ENCODE measurements around the gene CST3.
"Not testable (repeated sequence)": the region's sequence is repeated elsewhere in the genome, so short reads cannot be mapped to it uniquely, and the experiment has no call there.

CST3 gene

GRCh38 chr20:23641936-23642751 is 4.4 kb upstream of the CST3 start:
- Mint-ChIP-seq H3K36me3 (ENCODE audit: low read depth) (no peaks in the 10 kb centered on the region), H3K27me3 (ENCODE audit: low read depth) (peaks cover 8% of the 10 kb centered on the region), H3K4me3 (no peak overlapping the region), H3K27ac (no peak overlapping the region), H3K9me3 (no peaks in the 10 kb centered on the region), H3K4me1 (ENCODE audit: low read depth) (peaks cover 2% of the 10 kb centered on the region)

GRCh38 chr20:23640671-23641667 is 3.2 kb upstream of the CST3 start:
- Mint-ChIP-seq H3K9me3 (no peaks in the 10 kb centered on the region), H3K27me3 (ENCODE audit: low read depth) (peaks cover 18% of the 10 kb centered on the region), H3K4me3 (no peak overlapping the region), H3K36me3 (ENCODE audit: low read depth) (no peaks in the 10 kb centered on the region), H3K27ac (no peak overlapping the region), H3K4me1 (ENCODE audit: low read depth) (peaks cover 4% of the 10 kb centered on the region)

- Mint-ChIP-seq H3K27ac (no peak overlapping the region), H3K36me3 (ENCODE audit: low read depth) (no peaks in the 10 kb centered on the region), H3K27me3 (ENCODE audit: low read depth) (peaks cover 20% of the 10 kb centered on the region), H3K9me3 (no peaks in the 10 kb centered on the region), H3K4me3 (no peak overlapping the region), H3K4me1 (ENCODE audit: low read depth) (peaks cover 4% of the 10 kb centered on the region)
Observed at GRCh38 chr20:23640018-23640601, 2.4 kb upstream of the CST3 start.

- H3K4me1 Mint-ChIP-seq (ENCODE audit: low read depth) = peaks cover 4% of the 10 kb centered on the region
- no peak overlapping the region for H3K4me3 Mint-ChIP-seq
- H3K27me3 Mint-ChIP-seq (ENCODE audit: low read depth) = peaks cover 20% of the 10 kb centered on the region
- no peak overlapping the region for H3K27ac Mint-ChIP-seq
- no peaks in the 10 kb centered on the region for H3K9me3 Mint-ChIP-seq
- H3K36me3 Mint-ChIP-seq (ENCODE audit: low read depth) = no peaks in the 10 kb centered on the region
Observed at GRCh38 chr20:23639490-23639958, 1.8 kb upstream of the CST3 start.

- Mint-ChIP-seq H3K4me1 (ENCODE audit: low read depth) (peaks cover 3% of the 10 kb centered on the region), H3K27me3 (ENCODE audit: low read depth) (peaks cover 20% of the 10 kb centered on the region), H3K4me3 (no peak overlapping the region), H3K36me3 (ENCODE audit: low read depth) (no peaks in the 10 kb centered on the region), H3K9me3 (no peaks in the 10 kb centered on the region), H3K27ac (no peak overlapping the region)
Observed at GRCh38 chr20:23638309-23638708, 554 bp upstream of the CST3 start.

GRCh38 chr20:23636908-23637281 is 860 bp downstream of the CST3 start:
- Mint-ChIP-seq H3K4me1 (ENCODE audit: low read depth) (peaks cover 3% of the 10 kb centered on the region), H3K36me3 (ENCODE audit: low read depth) (no peaks in the 10 kb centered on the region), H3K27ac (no peak overlapping the region), H3K4me3 (no peak overlapping the region), H3K27me3 (ENCODE audit: low read depth) (peaks cover 20% of the 10 kb centered on the region), H3K9me3 (no peaks in the 10 kb centered on the region)

GRCh38 chr20:23636182-23636907 is 1.4 kb downstream of the CST3 start:
- Mint-ChIP-seq H3K27me3 (ENCODE audit: low read depth) (peaks cover 20% of the 10 kb centered on the region), H3K27ac (no peak overlapping the region), H3K9me3 (no peaks in the 10 kb centered on the region), H3K4me3 (no peak overlapping the region), H3K36me3 (ENCODE audit: low read depth) (no peaks in the 10 kb centered on the region), H3K4me1 (ENCODE audit: low read depth) (peaks cover 3% of the 10 kb centered on the region)

- not testable (repeated sequence) for H3K4me3 Mint-ChIP-seq; H3K9me3 Mint-ChIP-seq; H3K4me1 Mint-ChIP-seq (ENCODE audit: low read depth); H3K36me3 Mint-ChIP-seq (ENCODE audit: low read depth); H3K27ac Mint-ChIP-seq
- peaks cover 20% of the 10 kb centered on the region for H3K27me3 Mint-ChIP-seq (ENCODE audit: low read depth)
Observed at GRCh38 chr20:23635768-23636090, 2.0 kb downstream of the CST3 start.

GRCh38 chr20:23634985-23635767 is 2.6 kb downstream of the CST3 start:
- peaks cover 3% of the 10 kb centered on the region for H3K4me1 Mint-ChIP-seq (ENCODE audit: low read depth)

GRCh38 chr20:23634044-23634801 is 3.5 kb downstream of the CST3 start:
- no peak overlapping the region for H3K27ac Mint-ChIP-seq
- H3K9me3 Mint-ChIP-seq = no peaks in the 10 kb centered on the region
- H3K27me3 Mint-ChIP-seq (ENCODE audit: low read depth) = peaks cover 18% of the 10 kb centered on the region
- peaks cover 3% of the 10 kb centered on the region for H3K4me1 Mint-ChIP-seq (ENCODE audit: low read depth)
- no peak overlapping the region for H3K4me3 Mint-ChIP-seq
- no peaks in the 10 kb centered on the region for H3K36me3 Mint-ChIP-seq (ENCODE audit: low read depth)

More at GRCh38 chr20:23634985-23635767, 2.6 kb downstream of the CST3 start:
- H3K36me3 Mint-ChIP-seq (ENCODE audit: low read depth) = no peaks in the 10 kb centered on the region
- peaks cover 20% of the 10 kb centered on the region for H3K27me3 Mint-ChIP-seq (ENCODE audit: low read depth)
- H3K4me3 Mint-ChIP-seq = no peak overlapping the region
- H3K27ac Mint-ChIP-seq = no peak overlapping the region
- H3K9me3 Mint-ChIP-seq = no peaks in the 10 kb centered on the region

GRCh38 chr20:23632711-23633573 is 4.8 kb downstream of the CST3 start:
- Mint-ChIP-seq H3K9me3 (no peaks in the 10 kb centered on the region), H3K27ac (no peak overlapping the region), H3K27me3 (ENCODE audit: low read depth) (peaks cover 16% of the 10 kb centered on the region), H3K4me3 (no peak overlapping the region), H3K4me1 (ENCODE audit: low read depth) (peaks cover 3% of the 10 kb centered on the region), H3K36me3 (ENCODE audit: low read depth) (no peaks in the 10 kb centered on the region)

- Mint-ChIP-seq H3K27me3 (ENCODE audit: low read depth) (peaks cover 16% of the 10 kb centered on the region), H3K36me3 (ENCODE audit: low read depth) (no peaks in the 10 kb centered on the region), H3K9me3 (no peaks in the 10 kb centered on the region), H3K4me1 (ENCODE audit: low read depth) (peaks cover 3% of the 10 kb centered on the region), H3K4me3 (no peak overlapping the region), H3K27ac (no peak overlapping the region)
Observed at GRCh38 chr20:23631981-23632710, 5.6 kb downstream of the CST3 start.

Data from T-helper 1 cell treated with Interleukin-12 subunit alpha and Interleukin-12 subunit beta and Interleukin-4 antibody, amounts not matched to agents 30 μg/mL and 1 μg/mL, for 36 hours (primary cell).